HG02642 (cell line): ENCODE data around the gene TCF7L2.

Source experiments
- ATAC-seq: cut with Tn5 transposase; IDR thresholded peaks from one replicate; pipeline ENCODE4 v1.9.1; 2021; ENCODE audit warnings: mild to moderate bottlenecking; ENCODE audit not compliant: unreplicated experiment, poor library complexity

TCF7L2 gene

GRCh38 chr10:112949875-112950507 is at the start of gene TCF7L2:
Gene TCF7L2 (plus strand): TSS chr10:112950247. CDS start chr10:112950757, 510 bp downstream.
- ATAC-seq: peak; percentile 69

GRCh38 chr10:112902730-112903129 is 47.3 kb upstream of the TCF7L2 start:
- no peak for ATAC-seq

- ATAC-seq: no peak
These were observed 46.0 kb upstream of the TCF7L2 start for GRCh38 chr10:112904000-112904399.

GRCh38 chr10:112906945-112907344 is 43.1 kb upstream of the TCF7L2 start:
- ATAC-seq: no peak

- no peak for ATAC-seq
These were observed 42.2 kb upstream of the TCF7L2 start for GRCh38 chr10:112907893-112908292.

- ATAC-seq: no peak
These were observed 38.8 kb upstream of the TCF7L2 start for GRCh38 chr10:112911206-112911605.

- no peak for ATAC-seq
These were observed 37.6 kb upstream of the TCF7L2 start for GRCh38 chr10:112912410-112912928.

- no peak for ATAC-seq
These were observed 36.8 kb upstream of the TCF7L2 start for GRCh38 chr10:112913255-112913654.

GRCh38 chr10:112913661-112914287 is 36.3 kb upstream of the TCF7L2 start:
- ATAC-seq: no peak

- no peak for ATAC-seq
These were observed 35.6 kb upstream of the TCF7L2 start for GRCh38 chr10:112914288-112914952.

- ATAC-seq: no peak
These were observed 34.2 kb upstream of the TCF7L2 start for GRCh38 chr10:112915590-112916572.

- ATAC-seq: no peak
These were observed 32.4 kb upstream of the TCF7L2 start for GRCh38 chr10:112917681-112918080.

- no peak for ATAC-seq
These were observed 31.3 kb upstream of the TCF7L2 start for GRCh38 chr10:112918771-112919170.

- ATAC-seq: no peak
These were observed 30.3 kb upstream of the TCF7L2 start for GRCh38 chr10:112919721-112920120.

GRCh38 chr10:112926906-112927688 is 22.9 kb upstream of the TCF7L2 start:
- no peak for ATAC-seq

GRCh38 chr10:112927980-112928379 is 22.1 kb upstream of the TCF7L2 start:
- ATAC-seq: no peak

- ATAC-seq: no peak
These were observed 17.4 kb upstream of the TCF7L2 start for GRCh38 chr10:112932658-112933057.

GRCh38 chr10:112934193-112934592 is 15.9 kb upstream of the TCF7L2 start:
- ATAC-seq: no peak

- no peak for ATAC-seq
These were observed 11.1 kb upstream of the TCF7L2 start for GRCh38 chr10:112938808-112939482.
